WTC11 (cell line): ENCODE results near the gene PDIK1L. TPM values are rescaled to one million over a fixed set of nuclear protein-coding genes. Genes with fewer than 3 reads are reported as not detected.

Experiments used
- ATAC-seq: fragments of 200-7000 bp; cut with Tn5 transposase; 2 replicates; pipeline ENCODE4 v1.10.0; 2021; ENCODE audit warnings: mild to moderate bottlenecking, moderate library complexity
- CTCF ChIA-PET: fragments of 300-600 bp; sonication (Branson Sonifier 250); formaldehyde crosslinking; loops from one replicate; lab custom pipeline; 2021; ENCODE audit warnings: antibody characterized with exemption; lab: Charles Lee
- POLR2A ChIA-PET: fragments of 350-600 bp; sonication (Branson Sonifier 250); formaldehyde crosslinking; loops from one replicate; lab custom pipeline; 2021; ENCODE audit warnings: antibody characterized with exemption; lab: Charles Lee
- DNase-seq: peaks from one replicate; pipeline ENCODE4 v3.0.0; 2021; ENCODE audit warnings: low spot score
- H3K27ac Mint-ChIP-seq: 2 replicates; pipeline ENCODE4 v1.8.0; 2021; ENCODE audit warnings: mixed read lengths
- H3K27me3 Mint-ChIP-seq: 2 replicates; pipeline ENCODE4 v1.8.0; 2021; ENCODE audit warnings: low read depth, mild to moderate bottlenecking, moderate library complexity, mixed read lengths
- H3K36me3 Mint-ChIP-seq: 2 replicates; pipeline ENCODE4 v1.8.0; 2021; ENCODE audit warnings: mixed read lengths
- H3K4me1 Mint-ChIP-seq: 2 replicates; pipeline ENCODE4 v1.8.0; 2022; ENCODE audit warnings: mixed read lengths
- H3K4me3 Mint-ChIP-seq: 2 replicates; pipeline ENCODE4 v1.8.0; 2021; ENCODE audit warnings: mild to moderate bottlenecking, moderate library complexity, mixed read lengths
- H3K9me3 Mint-ChIP-seq: 2 replicates; pipeline ENCODE4 v1.8.0; 2021; ENCODE audit warnings: mixed read lengths
- ARID4B ChIP-seq: sonication (generic); formaldehyde crosslinking; IDR thresholded peaks from 2 replicates; pipeline ENCODE4 v1.8.0; 2023; ENCODE audit warnings: missing genetic modification reagents, mild to moderate bottlenecking, borderline replicate concordance
- ATF6 ChIP-seq: sonication (generic); formaldehyde crosslinking; IDR thresholded peaks from 2 replicates; pipeline ENCODE4 v1.8.1; 2023; ENCODE audit warnings: mild to moderate bottlenecking, missing genetic modification reagents
- CDX4 ChIP-seq: fragments of 250-450 bp; sonication (Bioruptor Pico); IDR thresholded peaks from 2 replicates; pipeline ENCODE4 v1.9.0; 2021; ENCODE audit warnings: moderate library complexity, mild to moderate bottlenecking, inconsistent platforms, borderline replicate concordance
- CTCF ChIP-seq: fragments of 200-600 bp; IDR thresholded peaks from 2 replicates; pipeline ENCODE4 v1.8.0; 2022; ENCODE audit warnings: antibody characterized with exemption
- E2F1 ChIP-seq: sonication (generic); formaldehyde crosslinking; IDR thresholded peaks from 2 replicates; pipeline ENCODE4 v1.8.0; 2022; ENCODE audit warnings: mild to moderate bottlenecking, missing genetic modification reagents
- E2F4 ChIP-seq: sonication (generic); formaldehyde crosslinking; IDR thresholded peaks from 2 replicates; pipeline ENCODE4 v1.8.1; 2022; ENCODE audit warnings: low read depth, mild to moderate bottlenecking, moderate library complexity, missing genetic modification reagents, borderline replicate concordance
- ELF4 ChIP-seq: sonication (generic); formaldehyde crosslinking; IDR thresholded peaks from 2 replicates; pipeline ENCODE4 v1.8.1; 2022; ENCODE audit warnings: low read depth, mild to moderate bottlenecking, moderate library complexity, missing genetic modification reagents
- EMX1 ChIP-seq: fragments of 250-450 bp; sonication (Bioruptor Pico); IDR thresholded peaks from 2 replicates; pipeline ENCODE4 v1.8.0; 2021; ENCODE audit warnings: mild to moderate bottlenecking
- ERG ChIP-seq: fragments of 250-450 bp; sonication (Bioruptor Pico); IDR thresholded peaks from 2 replicates; pipeline ENCODE4 v1.8.0; 2021; ENCODE audit warnings: mild to moderate bottlenecking
- ESRRA ChIP-seq: sonication (generic); formaldehyde crosslinking; IDR thresholded peaks from 2 replicates; pipeline ENCODE4 v1.8.1; 2022; ENCODE audit warnings: mild to moderate bottlenecking, missing genetic modification reagents, borderline replicate concordance
- FOXJ3 ChIP-seq: sonication (generic); formaldehyde crosslinking; IDR thresholded peaks from 2 replicates; pipeline ENCODE4 v1.9.0; 2021; ENCODE audit warnings: missing genetic modification reagents, mild to moderate bottlenecking, borderline replicate concordance
- NR2C2 ChIP-seq: sonication (generic); formaldehyde crosslinking; IDR thresholded peaks from 2 replicates; pipeline ENCODE4 v1.8.0; 2022; ENCODE audit warnings: mild to moderate bottlenecking, missing genetic modification reagents
- NR3C1 ChIP-seq: sonication (generic); formaldehyde crosslinking; conservative IDR thresholded peaks from 2 replicates; pipeline ENCODE4 v1.8.1; 2023; ENCODE audit warnings: low read depth, mild to moderate bottlenecking, missing genetic modification reagents
- PREB ChIP-seq: sonication (generic); formaldehyde crosslinking; IDR thresholded peaks from 2 replicates; pipeline ENCODE4 v1.8.1; 2022; ENCODE audit warnings: mild to moderate bottlenecking, missing genetic modification reagents, moderate library complexity, borderline replicate concordance
- PRRX2 ChIP-seq: fragments of 250-450 bp; sonication (Bioruptor Pico); IDR thresholded peaks from 2 replicates; pipeline ENCODE4 v1.8.0; 2021; ENCODE audit warnings: mild to moderate bottlenecking
- TEAD1 ChIP-seq: sonication (generic); formaldehyde crosslinking; IDR thresholded peaks from 2 replicates; pipeline ENCODE4 v1.8.0; 2022; ENCODE audit warnings: mild to moderate bottlenecking, missing genetic modification reagents
- USF2 ChIP-seq: sonication (generic); formaldehyde crosslinking; IDR thresholded peaks from 2 replicates; pipeline ENCODE4 v1.8.1; 2023; ENCODE audit warnings: mild to moderate bottlenecking, missing genetic modification reagents, moderate library complexity
- ZMAT4 ChIP-seq: fragments of 250-450 bp; sonication (Bioruptor Pico); IDR thresholded peaks from 2 replicates; pipeline ENCODE4 v1.9.0; 2021; ENCODE audit warnings: mild to moderate bottlenecking
- ZNF317 ChIP-seq: sonication (generic); formaldehyde crosslinking; IDR thresholded peaks from 2 replicates; pipeline ENCODE4 v1.8.1; 2023; ENCODE audit warnings: low read depth, mild to moderate bottlenecking, moderate library complexity, missing genetic modification reagents, borderline replicate concordance
- total RNA-seq: library from RNA; stranded (reverse); gene quantifications from 3 replicates; pipeline ENCODE4 v1.2.3, GENCODE V29; 2021

PDIK1L gene
- total RNA-seq, 1 experiment from 2014 or later = 5.5 TPM

- no peak for TF ChIP-seq ATF6 (CRISPR knock-in tag)
- TF ChIP-seq PRRX2 = no peak
- TF ChIP-seq CDX4 = no peak
- no peak for TF ChIP-seq ESRRA (CRISPR knock-in tag)
- TF ChIP-seq EMX1 (CRISPR knock-in tag) = no peak
- no peak for TF ChIP-seq TEAD1 (CRISPR knock-in tag)
- no peak for TF ChIP-seq ERG
- TF ChIP-seq ELF4 = no peak
Measured at GRCh38 chr1:26132834-26133167, 21.2 kb downstream of the PDIK1L start (continued).

- H3K36me3 Mint-ChIP-seq = no peaks in the 10 kb centered on the region
- no peak overlapping the region for H3K4me3 Mint-ChIP-seq
- DNase-seq (no peak), ATAC-seq (no peak)
- no peak overlapping the region for H3K27ac Mint-ChIP-seq
- H3K4me1 Mint-ChIP-seq = peaks cover 3% of the 10 kb centered on the region; the same call in 1 of the 2 replicates
- H3K27me3 Mint-ChIP-seq = no peaks in the 10 kb centered on the region
- H3K9me3 Mint-ChIP-seq = peaks cover 10% of the 10 kb centered on the region; the same call in 1 of the 2 replicates
- POLR2A ChIA-PET = no interaction called here
- CTCF ChIA-PET = no interaction called here
- TF ChIP-seq FOXJ3 (CRISPR knock-in tag) (no peak), E2F4 (CRISPR knock-in tag) (no peak), PREB (CRISPR knock-in tag) (no peak), ARID4B (no peak), NR2C2 (CRISPR knock-in tag) (no peak), USF2 (CRISPR knock-in tag) (no peak), NR3C1 (CRISPR knock-in tag) (no peak), E2F1 (no peak), ZMAT4 (CRISPR knock-in tag) (no peak), CTCF (no peak), ZNF317 (CRISPR knock-in tag) (no peak)
Measured at GRCh38 chr1:26134466-26134865, 22.8 kb downstream of the PDIK1L start.
